HG03558 (cell line): ENCODE measurements around the gene PARP3.

Experiments
- ATAC-seq: cut with Tn5 transposase; IDR thresholded peaks from one replicate; pipeline ENCODE4 v1.9.1; 2021; ENCODE audit warnings: moderate number of reproducible peaks; ENCODE audit not compliant: unreplicated experiment; ENCODE audit errors: extremely low read depth

The PARP3 gene

GRCh38 chr3:51946796-51947195, 4.6 kb downstream of the PARP3 start:
- ATAC-seq = no peak

GRCh38 chr3:51947215-51947900, 5.2 kb downstream of the PARP3 start:
- ATAC-seq = no peak

- ATAC-seq = no peak
Observed at GRCh38 chr3:51948016-51948580, 5.9 kb downstream of the PARP3 start.

GRCh38 chr3:51949121-51949520, 7.0 kb downstream of the PARP3 start:
- ATAC-seq = no peak

DNA sequence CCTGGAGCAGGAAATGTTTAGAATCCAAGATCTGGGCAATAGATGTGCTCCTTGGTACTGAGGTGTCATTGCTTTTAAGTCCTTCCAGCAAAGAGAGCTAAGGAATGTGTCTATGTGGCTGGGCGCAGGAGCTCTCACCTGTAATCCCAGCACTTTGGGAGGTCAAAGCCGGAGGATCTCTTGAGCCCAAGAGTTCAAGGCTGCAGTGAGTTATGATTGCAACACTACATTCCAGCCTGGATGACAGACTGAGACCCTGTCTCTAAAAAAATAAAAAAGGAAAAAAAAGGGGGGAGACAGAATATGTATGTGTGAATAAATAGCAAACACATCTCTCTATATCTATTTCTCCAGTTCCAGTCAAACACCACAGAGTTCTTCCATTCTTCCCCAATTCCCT, 8.7 kb downstream of the PARP3 start:
- no peak for ATAC-seq

GRCh38 chr3:51953445-51953844, 11.3 kb downstream of the PARP3 start:
- ATAC-seq = no peak

DNA sequence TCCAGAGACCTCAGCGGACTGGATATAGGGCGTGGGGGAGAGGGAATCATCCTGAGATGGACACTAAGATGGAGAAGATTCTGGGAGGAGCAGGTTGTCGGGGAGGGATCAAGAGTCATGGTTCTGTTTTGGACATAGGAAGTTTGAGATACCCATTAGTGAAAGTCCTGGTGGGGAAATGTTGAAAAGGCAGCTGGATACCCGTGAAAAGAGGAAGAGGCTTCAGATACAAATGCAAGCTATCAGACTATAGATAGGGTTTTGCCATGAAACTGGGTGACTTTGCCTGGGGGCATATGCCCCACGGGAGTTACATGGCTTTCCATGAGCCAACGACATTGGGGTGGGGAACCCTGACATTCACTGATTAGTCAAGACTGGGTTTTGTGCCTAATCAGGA, 11.9 kb downstream of the PARP3 start:
- ATAC-seq = no peak

GRCh38 chr3:51954713-51955112, 12.6 kb downstream of the PARP3 start:
- ATAC-seq = no peak

DNA sequence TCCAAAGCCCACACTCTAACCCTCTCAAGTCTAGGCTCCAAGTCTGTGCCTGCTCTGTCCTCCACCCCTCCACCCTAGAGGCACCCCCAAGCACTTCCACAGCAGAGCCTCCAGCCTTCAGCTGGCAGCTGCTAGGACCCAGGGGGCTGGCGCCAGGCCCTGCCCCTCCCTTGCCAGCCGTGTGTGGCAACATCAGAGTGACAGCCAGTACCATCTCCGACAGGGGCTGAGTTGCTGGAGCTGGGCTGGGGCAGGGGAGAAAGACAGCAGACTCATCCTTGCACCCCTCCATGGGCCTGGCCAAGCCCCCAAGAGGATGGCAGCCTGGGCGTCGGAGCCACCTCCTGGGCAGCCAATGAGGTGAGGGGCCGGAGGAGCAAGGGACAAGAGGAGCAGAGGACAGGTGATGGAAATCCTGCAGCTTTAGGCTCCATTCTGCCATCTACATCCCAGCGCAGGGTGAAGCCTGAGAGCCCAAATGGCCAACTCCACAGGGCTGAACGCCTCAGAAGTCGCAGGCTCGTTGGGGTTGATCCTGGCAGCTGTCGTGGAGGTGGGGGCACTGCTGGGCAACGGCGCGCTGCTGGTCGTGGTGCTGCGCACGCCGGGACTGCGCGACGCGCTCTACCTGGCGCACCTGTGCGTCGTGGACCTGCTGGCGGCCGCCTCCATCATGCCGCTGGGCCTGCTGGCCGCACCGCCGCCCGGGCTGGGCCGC, 13.2 kb downstream of the PARP3 start, which contains the start of gene GPR62:
TSS of gene GPR62 (plus strand) at position 207 of the 718 bp plus-strand sequence. CDS start at position 479, 272 bp downstream.
- ATAC-seq = no peak

GRCh38 chr3:51955893-51956770, 14.0 kb downstream of the PARP3 start:
- ATAC-seq = no peak

GRCh38 chr3:51957520-51958205, 15.5 kb downstream of the PARP3 start:
- no peak for ATAC-seq

GRCh38 chr3:51958603-51959521, 16.7 kb downstream of the PARP3 start:
- ATAC-seq = no peak

DNA sequence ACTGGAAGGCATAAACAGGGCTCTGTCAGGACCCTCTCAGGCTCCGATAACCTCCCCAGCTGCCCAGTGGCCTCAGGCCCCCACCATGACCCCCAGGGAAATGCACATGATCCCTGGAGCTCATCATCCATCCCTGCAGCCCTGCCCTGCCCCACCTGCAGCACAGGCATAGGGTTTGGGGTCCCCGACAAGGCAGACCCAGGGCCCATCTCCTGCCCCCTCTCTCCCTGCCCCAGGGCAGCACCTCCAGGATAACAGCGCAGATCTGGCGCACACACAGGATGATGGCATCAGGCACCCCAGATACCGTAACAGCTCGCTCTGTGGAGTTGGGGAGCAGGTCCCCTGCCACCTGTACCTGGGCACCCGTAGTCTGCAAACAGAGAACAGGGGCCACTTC, 17.5 kb downstream of the PARP3 start:
- ATAC-seq = no peak

DNA sequence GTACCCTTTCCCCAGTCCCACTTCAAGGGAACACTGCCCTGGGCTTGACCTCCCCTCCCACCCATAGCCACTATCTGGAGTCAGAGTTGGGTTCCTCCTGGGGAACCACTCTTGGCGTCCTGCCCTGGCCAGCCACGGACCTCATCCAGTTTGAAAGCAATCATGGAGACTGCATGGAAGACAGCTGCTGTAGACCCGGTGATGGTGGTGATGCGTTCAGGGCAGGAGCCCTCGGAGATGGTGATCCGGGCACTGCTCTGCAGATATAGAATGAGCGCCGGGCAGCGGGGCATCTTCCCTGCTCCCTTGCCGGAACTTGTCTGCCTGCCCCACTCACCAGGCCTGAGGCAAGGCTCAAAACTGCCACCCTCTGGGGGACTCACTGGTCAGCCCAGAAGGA, 18.2 kb downstream of the PARP3 start:
- ATAC-seq = no peak

- ATAC-seq = no peak
Observed at GRCh38 chr3:51961011-51961410, 18.8 kb downstream of the PARP3 start.

DNA sequence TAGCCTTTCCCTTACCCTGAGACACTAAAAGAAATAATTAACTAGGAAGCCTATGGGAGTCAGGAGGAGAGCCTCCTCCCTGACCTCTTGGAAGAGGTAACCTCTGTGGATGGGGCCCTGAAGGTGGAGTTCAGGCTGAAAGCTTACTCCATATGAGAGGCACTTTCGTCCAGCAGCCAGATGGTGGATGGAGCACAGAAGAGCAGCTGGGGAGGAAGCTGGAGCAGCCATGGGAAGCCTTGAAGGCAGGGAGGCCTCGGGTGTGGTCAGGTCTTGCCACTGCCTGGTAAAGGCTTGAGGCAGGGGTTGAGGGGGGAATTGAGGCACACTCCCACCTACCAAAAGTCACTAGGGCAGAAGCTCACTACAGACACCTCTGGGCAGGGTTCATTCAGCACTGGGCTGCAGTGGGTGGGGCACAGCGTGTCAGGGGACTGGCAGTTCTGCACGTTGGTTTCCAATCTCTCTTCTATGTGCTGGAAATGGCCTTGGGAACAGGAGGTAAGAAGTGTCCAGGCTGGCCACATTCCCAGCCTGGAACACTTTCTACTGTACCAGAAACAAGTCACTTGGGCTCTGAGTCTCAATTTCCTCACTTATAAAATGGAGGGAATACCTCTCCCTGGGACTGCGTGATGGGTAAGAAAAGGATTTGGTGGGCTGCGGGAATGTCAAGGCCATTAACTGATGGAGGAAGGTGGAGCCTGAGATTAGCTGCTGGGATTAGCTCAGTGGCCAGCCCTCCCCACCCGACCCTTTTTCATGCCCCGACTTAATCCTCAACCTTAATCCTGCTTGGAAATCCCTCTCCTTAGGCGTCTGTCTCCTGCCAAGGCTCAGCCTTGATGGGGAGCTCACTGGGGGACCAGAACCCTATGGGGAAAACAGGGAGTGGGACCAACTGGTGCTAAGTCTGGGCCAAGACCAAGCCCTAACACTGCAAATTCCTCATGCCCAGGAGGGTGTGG, 19.7 kb downstream of the PARP3 start:
- no peak for ATAC-seq

DNA sequence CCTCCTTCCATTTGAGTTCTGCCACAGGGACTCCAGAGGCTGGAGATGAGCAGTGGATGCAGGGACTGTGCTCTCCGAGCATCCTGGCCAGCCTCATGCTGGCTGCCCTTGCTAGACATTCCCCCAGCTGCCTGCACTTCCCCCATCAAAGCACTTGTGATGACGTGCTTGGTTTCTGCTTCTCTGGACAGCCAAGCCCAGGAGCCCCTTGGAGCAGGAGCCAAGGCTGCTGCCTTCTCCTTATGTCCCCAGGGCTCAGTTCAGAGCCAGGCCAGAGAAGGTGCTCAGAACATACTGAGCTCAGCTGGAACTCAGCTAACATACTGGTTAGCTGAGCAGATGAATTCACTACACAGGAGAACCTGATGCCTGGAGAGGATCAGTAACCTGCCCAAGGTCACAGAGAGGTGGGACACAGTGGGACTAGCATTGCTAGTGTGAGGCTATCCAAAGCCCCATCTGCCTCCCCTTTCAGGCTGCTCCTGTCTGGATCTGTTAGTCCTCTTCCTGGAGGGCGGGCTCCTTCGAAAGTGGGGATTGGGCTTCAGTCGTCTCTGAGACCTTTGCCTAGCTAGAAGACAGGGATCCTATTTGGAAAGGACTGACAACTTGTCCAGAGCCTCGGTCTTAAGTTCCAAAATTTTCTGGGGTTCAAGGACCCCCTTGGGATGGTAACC, 20.8 kb downstream of the PARP3 start:
- ATAC-seq = no peak
